Fibroblast of upper back skin (primary cell): ENCODE results near the gene OGFOD2.

ENCODE experiments used
- DNase-seq: peaks from one replicate; pipeline ENCODE4 v3.0.0-alpha.2; 2013

OGFOD2 gene

DNA sequence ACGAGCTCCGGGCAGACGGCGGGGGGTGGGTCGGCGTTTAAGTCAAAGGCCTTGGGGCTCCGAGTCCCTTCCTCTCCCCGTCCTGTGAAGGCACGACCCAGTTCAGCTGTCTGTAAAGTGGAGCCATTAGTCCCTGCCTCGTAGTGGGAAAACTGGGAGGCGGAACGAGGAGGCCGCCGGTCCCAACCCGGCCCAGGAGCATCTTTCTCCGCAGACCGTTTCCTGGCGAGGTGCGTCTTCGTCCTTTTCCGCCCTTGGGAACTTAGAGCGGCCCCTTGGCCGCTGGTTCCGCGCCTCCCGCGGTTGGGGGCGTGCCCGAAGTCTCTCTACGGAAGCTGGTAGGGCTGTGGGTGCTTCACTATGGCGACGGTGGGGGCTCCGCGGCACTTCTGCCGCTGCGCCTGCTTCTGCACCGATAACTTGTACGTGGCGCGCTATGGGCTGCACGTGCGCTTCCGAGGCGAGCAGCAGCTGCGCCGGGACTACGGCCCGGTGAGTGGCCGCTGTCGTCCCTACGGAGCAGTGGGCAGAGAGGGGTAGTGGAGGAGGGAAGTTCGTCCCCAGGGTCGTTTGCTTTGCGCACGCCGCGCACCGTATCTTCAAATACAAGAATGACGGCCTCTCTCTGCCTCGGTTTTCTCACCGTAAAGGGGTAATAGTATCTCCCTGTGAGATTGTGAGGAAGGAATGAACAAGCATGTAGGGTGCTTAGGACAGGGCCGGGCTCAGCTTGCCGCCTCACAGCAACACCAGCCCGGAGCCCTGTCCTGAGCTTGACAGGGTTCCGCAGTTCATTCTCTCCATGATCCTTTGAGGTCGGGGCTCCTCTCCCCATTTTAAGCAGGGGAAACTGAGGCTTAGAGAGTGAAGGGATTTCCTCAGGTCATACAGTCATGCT is at the start of gene OGFOD2:
TSS of gene OGFOD2 (plus strand) at position 353 of the 898 bp plus-strand sequence. CDS start at position 361, 8 bp downstream.
- peak; percentile 90 for DNase-seq

DNA sequence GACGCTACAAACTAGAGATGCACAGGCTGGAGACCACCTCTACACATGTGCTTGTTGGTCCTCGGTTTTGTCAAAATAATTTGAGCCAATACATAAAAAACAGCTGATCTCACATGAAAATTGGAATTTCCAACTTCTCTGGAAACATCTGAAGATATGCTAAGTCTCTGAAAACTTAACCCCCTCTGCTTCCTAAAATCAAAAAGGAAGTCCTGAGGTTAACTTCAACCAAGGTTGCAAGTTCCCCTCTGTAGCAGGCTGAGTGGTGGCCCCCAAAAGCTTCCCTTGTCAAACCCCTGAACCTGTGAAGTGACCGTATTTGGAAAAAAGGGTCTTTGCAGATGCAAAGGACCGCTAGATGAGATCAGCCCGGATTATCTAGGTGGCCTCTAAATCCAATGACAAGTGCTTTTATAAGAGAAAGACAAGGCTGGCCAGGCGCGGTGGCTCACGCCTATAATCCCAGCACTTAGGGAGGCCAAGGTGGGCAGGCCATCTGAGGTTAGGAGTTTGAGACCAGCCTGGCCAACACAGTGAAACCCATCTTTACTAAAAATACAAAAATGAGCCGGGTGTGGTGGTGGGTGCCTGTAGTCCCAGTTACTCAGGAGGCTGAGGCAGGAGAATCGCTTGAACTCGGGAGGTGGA is 47.2 kb upstream of the OGFOD2 start:
- DNase-seq: no peak

DNA sequence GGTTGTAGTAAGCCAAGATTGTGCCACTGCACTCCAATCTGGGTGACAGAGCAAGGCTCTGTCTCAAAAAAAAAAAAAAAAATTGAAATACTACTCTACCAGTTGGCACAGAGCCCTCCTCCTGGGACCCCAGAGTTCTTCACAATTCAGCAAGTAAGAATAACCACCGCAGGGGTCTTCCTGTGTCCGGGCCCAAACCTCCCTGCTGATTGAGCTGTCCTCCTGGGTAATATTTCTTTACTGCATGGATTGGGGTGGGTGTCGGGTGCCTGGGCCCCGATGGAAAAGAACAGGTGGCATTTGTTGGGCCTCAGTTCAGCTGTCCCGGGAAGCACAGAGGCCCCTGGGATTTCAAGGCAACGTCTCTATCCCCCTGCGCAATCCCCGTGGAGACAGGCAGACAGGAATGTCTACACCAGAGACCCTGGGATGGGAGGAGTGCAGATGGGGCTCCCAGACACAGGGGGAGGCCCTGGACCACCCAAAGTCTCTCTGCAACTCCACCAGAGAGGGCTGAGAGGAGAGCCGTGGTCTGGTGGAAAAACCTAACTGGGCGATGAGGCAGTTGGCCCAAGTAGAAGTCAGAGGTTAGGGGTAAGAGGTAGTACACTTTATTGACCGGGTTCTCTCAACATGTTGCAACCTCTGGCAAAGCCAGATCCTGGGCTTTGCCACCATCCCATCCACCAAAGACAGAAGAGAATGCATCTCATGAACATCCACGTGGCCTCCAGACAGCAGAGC is 46.5 kb upstream of the OGFOD2 start:
- DNase-seq: no peak

GRCh38 chr12:122929148-122929538 is 45.9 kb upstream of the OGFOD2 start:
- no peak for DNase-seq

- no peak for DNase-seq
These were observed 45.2 kb upstream of the OGFOD2 start for GRCh38 chr12:122929812-122930211.

DNA sequence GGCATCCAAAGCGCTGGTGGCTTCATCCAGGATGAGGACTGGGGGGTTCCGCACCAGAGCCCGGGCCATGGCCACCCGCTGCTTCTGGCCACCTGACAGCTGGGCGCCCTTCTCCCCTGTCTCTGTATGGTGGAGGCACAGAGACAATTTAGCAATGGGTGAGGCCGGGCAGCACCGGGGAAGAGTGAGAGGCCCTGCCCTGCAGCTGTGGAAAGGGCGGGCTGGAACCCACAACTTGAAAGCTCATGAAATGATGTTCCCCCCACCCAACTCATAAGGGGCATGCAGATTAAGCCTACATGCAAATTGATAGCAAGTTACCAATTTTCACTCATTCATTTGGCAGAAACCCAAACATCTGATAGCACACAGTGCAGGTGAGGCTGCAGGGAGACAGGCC is 42.8 kb upstream of the OGFOD2 start:
- no peak for DNase-seq

DNA sequence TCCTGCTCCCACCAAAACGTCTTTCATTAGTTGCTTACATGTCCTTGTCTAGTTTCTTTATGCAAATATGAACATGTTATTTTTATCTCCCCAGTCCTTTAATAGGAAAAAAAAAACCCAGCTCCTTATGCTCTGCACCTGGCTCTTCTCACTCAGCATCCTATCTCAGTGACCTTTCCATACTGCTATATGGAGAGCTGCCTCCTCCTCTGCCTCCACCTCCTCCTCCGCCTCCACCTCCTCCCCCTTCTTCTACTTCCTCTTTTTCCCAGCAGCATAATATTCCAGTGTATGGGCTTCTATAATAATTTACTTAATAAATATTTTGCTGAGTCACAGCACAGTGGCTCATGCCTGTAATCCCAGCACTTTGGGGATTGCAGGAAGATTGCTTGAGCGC is 40.3 kb upstream of the OGFOD2 start:
- DNase-seq: no peak

- DNase-seq: no peak
These were observed 39.7 kb upstream of the OGFOD2 start for GRCh38 chr12:122935318-122935717.

DNA sequence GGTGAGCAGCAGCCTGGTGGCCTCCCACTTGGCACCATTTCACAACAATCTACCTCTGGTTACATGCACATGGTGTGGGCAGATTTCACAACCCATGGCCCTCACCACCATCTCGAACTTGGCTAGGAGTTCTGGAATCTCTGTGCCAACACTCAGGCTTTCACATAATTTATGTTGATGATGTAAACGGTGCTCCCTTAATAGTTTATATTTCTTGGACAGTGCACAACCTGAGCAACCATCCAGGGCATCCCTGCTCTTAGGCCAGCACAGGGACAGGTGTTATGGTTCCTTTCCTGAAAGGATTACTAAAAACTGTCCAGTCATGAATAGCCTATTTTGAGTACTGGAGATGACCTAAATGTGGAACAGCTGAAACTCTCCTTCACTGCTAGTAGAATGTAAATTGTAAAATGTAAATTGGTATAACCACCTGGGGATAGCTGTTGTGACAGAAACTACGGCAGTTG is 37.4 kb upstream of the OGFOD2 start:
- no peak for DNase-seq

GRCh38 chr12:122939125-122939524 is 35.9 kb upstream of the OGFOD2 start:
- DNase-seq: no peak

DNA sequence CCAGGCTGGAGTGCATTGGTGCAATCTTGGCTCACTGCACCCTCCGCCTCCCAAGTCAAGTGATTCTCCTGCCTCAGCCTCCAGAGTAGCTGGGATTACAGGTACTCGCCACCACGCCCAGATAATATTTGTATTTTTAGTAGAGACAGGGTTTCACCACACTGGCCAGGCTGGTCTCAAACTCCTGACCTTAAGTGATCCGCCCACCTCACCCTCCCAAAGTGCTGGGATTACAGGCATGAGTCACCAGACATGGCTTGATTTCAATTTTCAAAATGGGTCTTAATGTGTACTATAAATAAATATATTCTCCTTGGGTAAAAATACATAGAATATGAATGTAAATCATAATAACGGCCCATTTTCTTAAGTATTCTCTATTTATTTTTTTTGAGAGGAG is 33.7 kb upstream of the OGFOD2 start:
- DNase-seq: peak; percentile 48

DNA sequence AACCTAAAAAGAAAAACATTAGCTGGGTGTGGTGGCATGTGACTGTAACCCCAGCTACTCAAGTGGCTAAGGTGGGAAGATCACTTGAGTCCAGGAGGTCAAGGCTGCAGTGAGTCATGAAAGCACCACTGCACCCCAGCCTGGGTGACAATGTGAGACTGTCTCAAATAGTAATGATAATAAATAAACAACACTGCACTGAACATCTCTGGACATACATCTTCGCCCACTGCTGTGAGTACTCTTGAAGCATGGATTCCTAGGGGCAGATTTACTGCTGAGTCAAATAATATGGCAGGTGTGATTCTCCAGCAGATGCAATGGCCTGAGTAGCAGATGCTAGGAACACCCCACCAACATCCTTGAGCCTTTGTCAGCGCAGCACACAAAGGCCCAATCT is 32.4 kb upstream of the OGFOD2 start:
- no peak for DNase-seq

- peak; percentile 17 for DNase-seq
These were observed 31.8 kb upstream of the OGFOD2 start for GRCh38 chr12:122943196-122943595.

DNA sequence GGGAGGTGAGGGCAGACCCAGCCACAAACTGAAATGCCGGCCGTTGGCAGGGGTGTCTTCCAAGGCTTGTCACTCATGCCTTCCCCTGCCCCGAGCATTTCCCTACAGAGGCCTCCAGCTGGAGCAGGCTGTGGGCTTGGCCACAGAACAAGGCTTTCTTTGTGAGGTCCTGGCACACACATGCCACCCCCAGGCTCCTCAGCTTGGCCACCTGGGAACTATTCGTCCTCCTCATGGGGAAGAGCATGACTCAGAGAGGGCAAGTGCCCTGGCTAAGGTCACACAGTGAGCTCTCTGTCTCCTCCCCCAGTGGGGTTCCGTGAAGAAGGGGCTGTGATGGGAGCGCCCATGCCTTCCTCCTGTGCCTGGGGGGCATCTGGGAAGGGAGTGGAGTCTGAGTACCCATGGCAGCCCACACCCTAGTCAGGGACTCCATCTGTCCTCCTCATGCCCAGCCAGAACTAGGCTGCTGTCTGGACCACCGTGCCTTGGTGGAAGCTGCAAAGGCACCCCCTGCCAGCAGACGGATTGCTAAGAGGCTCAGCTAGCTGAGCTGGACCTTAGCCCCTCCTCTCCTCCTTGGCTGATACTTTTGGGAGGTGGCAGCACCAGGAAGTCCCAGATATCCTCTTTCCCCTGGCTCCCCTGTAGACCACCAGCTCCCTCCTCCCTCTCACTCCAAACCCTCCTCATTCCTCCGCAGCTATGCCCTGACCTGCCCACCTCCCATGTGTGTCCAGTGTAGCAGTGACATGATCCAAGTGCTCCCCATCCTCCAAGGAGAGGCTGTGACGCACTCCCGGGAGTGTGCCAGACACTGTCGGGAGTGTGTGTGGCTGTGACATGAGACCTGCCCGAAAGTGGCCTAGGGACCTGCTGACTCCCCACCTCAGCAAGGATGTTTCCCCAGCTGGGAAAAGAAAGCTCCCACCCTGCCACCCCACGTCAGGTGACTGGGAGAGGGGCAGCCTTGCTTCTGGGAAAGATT is 30.1 kb upstream of the OGFOD2 start:
- peak; percentile 10 for DNase-seq

DNA sequence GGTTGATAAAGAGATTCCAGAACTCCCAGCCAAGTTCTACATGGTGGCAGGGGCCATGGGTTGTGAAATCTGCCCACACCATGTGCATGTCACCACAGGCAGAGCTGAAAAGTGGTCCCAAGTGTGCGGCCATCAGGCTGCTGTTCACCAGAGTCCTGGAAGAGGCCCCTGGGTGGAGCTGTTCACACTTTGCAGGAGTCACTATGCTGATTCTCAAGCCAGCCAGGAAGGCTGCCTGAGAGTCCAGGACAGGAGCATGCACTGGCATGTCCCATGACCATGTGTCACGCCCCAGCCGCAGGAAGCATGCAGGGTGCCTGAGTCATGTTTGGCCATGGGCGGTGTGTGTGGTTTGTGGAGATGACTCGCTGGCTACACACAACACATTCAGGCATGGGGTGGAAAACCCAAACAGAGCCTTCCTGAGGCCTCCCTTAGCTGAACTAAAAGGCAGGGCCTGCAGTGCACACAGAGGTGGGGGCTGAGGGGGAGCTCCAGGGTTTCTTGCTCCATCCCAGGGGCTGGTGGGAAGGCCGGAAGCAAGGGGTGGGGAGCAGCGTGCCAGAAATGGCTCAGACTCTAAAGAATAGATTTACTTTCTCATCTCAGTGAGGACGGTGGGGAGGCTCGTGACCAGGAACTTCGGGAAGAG is 28.2 kb upstream of the OGFOD2 start:
- DNase-seq: peak; percentile 99

GRCh38 chr12:122947352-122947792 is 27.7 kb upstream of the OGFOD2 start:
- DNase-seq: no peak

DNA sequence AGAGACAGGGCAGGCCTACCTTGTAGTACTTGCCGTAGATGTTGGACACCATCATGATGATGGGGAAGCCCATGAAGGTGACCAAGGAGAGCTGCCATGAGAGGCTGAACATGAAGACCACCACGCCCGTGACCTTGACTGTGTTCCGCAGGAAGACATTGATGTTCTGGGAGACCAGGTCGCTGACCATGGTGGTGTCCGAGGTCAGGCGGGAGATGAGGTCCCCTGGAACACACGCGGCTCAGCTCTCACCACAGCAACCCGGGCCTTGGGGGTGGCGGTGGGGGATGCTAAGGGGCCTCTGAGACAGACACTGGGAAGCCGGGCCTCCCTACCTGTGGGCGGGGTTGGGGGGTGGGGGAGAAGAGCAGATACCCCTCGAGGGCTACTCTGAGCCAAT is 26.4 kb upstream of the OGFOD2 start:
- no peak for DNase-seq

GRCh38 chr12:122949405-122949804 is 25.6 kb upstream of the OGFOD2 start:
- no peak for DNase-seq

GRCh38 chr12:122949816-122950675 is 25.0 kb upstream of the OGFOD2 start:
- no peak for DNase-seq

GRCh38 chr12:122951406-122951805 is 23.6 kb upstream of the OGFOD2 start:
- peak; percentile 44 for DNase-seq
